Mesothelial cell of epicardium (in vitro differentiated cells): ENCODE measurements around the gene BAHCC1. TPM values are rescaled to one million over a fixed set of nuclear protein-coding genes. Genes with fewer than 3 reads are reported as not detected.
A peak's percentile ranks its signal among the peaks of the same experiment; 100 is the strongest.

Experiments used
- DNase-seq, 2 experiments: peaks; one replicate each; pipeline ENCODE4 v3.0.0; 2021; ENCODE audit warnings: low spot score in 2 of 2; ENCODE audit not compliant: unreplicated experiment in 2 of 2
- H3K27ac Mint-ChIP-seq: 2 replicates; pipeline ENCODE4 v1.8.0; 2021; ENCODE audit warnings: mixed read lengths
- H3K27me3 Mint-ChIP-seq: 2 replicates; pipeline ENCODE4 v1.8.0; 2021; ENCODE audit warnings: low read depth, mixed read lengths
- H3K36me3 Mint-ChIP-seq: 2 replicates; pipeline ENCODE4 v1.8.0; 2021; ENCODE audit warnings: mixed read lengths
- H3K4me1 Mint-ChIP-seq: 2 replicates; pipeline ENCODE4 v1.8.0; 2021; ENCODE audit warnings: mixed read lengths
- H3K4me3 Mint-ChIP-seq: 2 replicates; pipeline ENCODE4 v1.8.0; 2021; ENCODE audit warnings: mild to moderate bottlenecking, moderate library complexity, mixed read lengths
- H3K9me3 Mint-ChIP-seq: 2 replicates; pipeline ENCODE4 v1.8.0; 2021; ENCODE audit warnings: mixed read lengths
- microRNA-seq: library from miRNA; unstranded; fragments of <30 nt; microRNA quantifications from one replicate; pipeline ENCODE4 v1.2.0, GENCODE V29; 2021; ENCODE audit warnings: inconsistent platforms, mixed read lengths
- total RNA-seq: library from RNA; stranded (reverse); gene quantifications from 3 replicates; pipeline ENCODE4 v1.2.1, GENCODE V29; 2021
- TF ChIP-seq, protein P1 (sequence below): fragments of 200-600 bp; sonication (generic); IDR thresholded peaks from one replicate; pipeline ENCODE4 v1.5.0; 2021; ENCODE audit warnings: antibody characterized with exemption; ENCODE audit not compliant: unreplicated experiment

BAHCC1 gene
- total RNA-seq, 1 donor from 2014 or later: 34.9 TPM

DNA sequence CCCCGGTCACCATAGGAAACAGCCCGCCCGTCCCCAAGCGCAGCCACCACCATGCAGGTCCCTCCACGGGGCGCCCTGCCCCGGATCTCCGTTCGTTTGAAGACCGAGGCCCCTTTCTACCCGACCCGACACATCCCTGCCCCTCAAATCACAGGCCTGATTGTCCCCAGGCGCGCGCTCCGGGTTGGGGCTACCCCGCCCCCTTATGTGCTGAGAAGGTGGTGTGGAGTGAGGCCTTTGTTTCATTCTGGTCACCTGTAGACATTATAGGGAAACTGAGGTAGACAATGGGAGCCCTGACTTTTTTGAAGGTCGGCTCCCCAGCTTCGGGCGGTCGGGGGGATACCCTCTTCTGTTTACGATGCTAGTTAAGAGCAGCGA lies 118.1 kb downstream of the BAHCC1 start:
- TF ChIP-seq, protein P1, sequence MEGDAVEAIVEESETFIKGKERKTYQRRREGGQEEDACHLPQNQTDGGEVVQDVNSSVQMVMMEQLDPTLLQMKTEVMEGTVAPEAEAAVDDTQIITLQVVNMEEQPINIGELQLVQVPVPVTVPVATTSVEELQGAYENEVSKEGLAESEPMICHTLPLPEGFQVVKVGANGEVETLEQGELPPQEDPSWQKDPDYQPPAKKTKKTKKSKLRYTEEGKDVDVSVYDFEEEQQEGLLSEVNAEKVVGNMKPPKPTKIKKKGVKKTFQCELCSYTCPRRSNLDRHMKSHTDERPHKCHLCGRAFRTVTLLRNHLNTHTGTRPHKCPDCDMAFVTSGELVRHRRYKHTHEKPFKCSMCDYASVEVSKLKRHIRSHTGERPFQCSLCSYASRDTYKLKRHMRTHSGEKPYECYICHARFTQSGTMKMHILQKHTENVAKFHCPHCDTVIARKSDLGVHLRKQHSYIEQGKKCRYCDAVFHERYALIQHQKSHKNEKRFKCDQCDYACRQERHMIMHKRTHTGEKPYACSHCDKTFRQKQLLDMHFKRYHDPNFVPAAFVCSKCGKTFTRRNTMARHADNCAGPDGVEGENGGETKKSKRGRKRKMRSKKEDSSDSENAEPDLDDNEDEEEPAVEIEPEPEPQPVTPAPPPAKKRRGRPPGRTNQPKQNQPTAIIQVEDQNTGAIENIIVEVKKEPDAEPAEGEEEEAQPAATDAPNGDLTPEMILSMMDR: no peak
- H3K4me3 Mint-ChIP-seq: peak overlapping the region; percentile 77
- H3K36me3 Mint-ChIP-seq: peaks cover 38% of the 10 kb centered on the region
- peak overlapping the region; percentile 98 for H3K27ac Mint-ChIP-seq
- peak in 1 of 2 experiments; percentile 74 for DNase-seq
- no peaks in the 10 kb centered on the region for H3K9me3 Mint-ChIP-seq
- H3K4me1 Mint-ChIP-seq: peaks cover 44% of the 10 kb centered on the region
- H3K27me3 Mint-ChIP-seq: peaks cover 4% of the 10 kb centered on the region

DNA sequence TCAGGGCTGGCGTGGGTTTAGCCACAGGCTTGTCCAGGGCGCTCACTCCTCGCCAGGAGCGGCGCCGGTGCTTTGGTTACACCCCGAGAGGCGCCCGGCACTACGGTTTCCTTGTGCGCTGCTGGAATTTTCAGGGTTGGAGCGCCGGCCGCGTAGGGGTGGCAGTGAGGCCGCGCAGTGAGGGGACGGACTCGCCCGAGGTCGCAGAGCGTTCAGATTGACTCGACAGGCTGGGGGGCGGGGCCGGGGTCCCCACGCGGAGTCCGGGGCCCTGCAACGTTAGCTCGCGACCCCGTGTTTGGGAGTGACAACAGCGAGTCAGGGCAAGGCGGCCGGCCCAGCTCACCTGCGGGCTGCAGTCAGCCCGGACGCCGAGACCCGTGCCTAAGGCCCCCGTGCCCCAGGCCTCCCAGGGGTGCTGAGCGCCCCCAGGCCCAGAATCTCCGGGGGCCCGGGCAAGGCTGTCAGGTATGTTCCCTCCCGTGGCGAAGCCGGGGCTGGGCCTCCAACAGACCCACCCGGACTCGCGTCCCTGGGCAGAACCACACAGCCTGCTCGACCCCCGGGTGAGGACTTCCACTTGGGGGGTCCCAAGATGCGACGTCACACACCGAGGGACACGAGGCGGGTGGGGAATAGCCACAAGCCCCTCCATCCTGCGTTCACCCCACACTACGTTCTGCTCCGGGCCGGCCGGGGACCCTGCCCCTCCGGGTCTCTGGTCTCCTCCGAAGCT lies 118.7 kb downstream of the BAHCC1 start:
- H3K9me3 Mint-ChIP-seq: no peaks in the 10 kb centered on the region
- peak overlapping the region; percentile 98 for H3K27ac Mint-ChIP-seq
- TF ChIP-seq, protein P1: no peak
- H3K4me3 Mint-ChIP-seq: peak overlapping the region; percentile 77
- peak; percentile 56 to 77 for DNase-seq
- H3K27me3 Mint-ChIP-seq: peaks cover 4% of the 10 kb centered on the region
- H3K36me3 Mint-ChIP-seq: peaks cover 33% of the 10 kb centered on the region
- H3K4me1 Mint-ChIP-seq: peaks cover 43% of the 10 kb centered on the region

DNA sequence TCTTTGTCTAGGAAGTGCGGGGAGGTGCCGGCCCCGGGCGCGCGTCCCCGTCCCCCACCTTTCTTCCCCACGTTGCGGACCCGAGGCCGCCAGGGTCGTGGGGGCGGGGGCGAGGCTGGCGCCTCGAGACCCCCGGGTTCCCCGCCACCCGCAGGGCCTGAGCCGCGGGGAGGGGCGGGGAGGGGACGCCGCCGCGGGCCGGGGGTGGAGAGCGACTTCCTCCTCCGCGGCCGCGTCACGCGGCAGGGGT lies 119.2 kb downstream of the BAHCC1 start:
- Mint-ChIP-seq H3K9me3 (no peaks in the 10 kb centered on the region), H3K36me3 (peaks cover 28% of the 10 kb centered on the region), H3K4me1 (peaks cover 38% of the 10 kb centered on the region), H3K4me3 (peak overlapping the region; percentile 77), H3K27ac (peak overlapping the region; percentile 93), H3K27me3 (peaks cover 4% of the 10 kb centered on the region)
- TF ChIP-seq, protein P1: no peak
- DNase-seq: no peak

DNA sequence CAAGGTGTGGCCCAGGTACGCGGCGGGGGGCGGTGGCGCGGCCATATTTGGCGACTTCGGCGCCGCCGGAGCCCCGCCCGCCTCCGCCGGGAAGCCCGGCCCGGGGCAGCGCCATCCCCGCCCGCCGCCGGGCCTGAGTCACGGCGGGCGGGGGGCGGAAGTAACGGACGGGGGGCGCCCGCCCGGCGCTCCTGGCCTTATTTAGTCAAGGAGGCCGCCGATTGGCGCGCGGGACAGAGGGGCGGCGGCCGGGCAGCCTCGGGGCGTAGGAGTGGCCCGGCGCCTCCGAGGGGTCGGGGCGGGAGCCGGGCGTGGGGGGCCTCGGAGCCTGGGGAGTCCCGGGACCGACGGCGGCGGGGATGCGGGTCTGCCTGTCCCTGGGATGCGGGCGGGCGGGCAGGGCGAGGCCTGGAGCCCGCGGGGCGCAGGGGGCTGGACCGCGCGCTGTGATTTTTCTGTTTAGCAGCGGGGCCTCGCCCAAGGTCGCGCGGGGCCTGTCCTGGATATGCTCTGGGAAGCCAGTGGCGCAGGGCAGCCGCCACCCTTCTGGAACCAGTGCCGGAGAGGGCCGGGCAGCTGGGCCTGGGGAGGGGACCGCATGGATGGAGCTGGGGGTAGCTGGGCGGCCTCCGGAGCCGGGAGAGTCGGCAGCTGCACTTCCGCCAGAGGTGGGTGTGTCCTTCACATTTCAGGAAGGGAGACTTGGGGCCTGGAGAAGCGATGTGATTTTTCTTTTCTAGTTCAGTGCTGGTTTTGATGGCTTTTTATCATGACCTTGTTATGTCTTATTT lies 119.7 kb downstream of the BAHCC1 start:
- peak overlapping the region; percentile 96 for H3K27ac Mint-ChIP-seq
- H3K4me1 Mint-ChIP-seq: peaks cover 32% of the 10 kb centered on the region
- H3K4me3 Mint-ChIP-seq: peak overlapping the region; percentile 83
- peaks cover 23% of the 10 kb centered on the region for H3K36me3 Mint-ChIP-seq
- TF ChIP-seq, protein P1: no peak
- peak; percentile 66 to 78 for DNase-seq
- H3K27me3 Mint-ChIP-seq: peaks cover 4% of the 10 kb centered on the region
- no peaks in the 10 kb centered on the region for H3K9me3 Mint-ChIP-seq

DNA sequence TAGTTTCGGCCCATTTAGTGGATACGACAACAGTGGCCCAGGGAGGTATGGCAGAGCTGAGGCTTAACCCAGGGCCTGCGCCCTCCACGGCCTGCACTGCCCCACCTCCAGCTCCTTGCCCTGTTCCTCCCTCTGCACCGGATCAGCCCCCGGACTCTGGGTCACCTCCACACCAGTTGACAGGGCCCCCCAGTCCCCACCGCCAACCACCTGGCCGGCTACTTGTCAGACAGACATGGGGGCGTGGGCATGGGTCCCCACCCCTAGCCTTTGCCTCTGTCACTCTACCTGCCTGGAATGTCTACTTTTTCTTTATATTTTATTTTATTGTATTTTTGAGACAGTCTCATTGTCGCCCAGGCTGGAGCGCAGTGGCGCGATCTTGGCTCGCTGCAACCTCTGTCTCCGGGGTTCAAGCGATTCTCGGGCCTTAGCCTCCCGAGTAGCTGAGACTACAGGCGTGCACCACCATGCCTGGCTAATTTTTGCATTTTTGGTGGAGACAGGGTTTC lies 120.3 kb downstream of the BAHCC1 start:
- DNase-seq: no peak
- H3K27ac Mint-ChIP-seq: peak overlapping the region; percentile 96
- peaks cover 16% of the 10 kb centered on the region for H3K36me3 Mint-ChIP-seq
- H3K4me1 Mint-ChIP-seq: peaks cover 32% of the 10 kb centered on the region
- peak overlapping the region; percentile 83 for H3K4me3 Mint-ChIP-seq
- peaks cover 7% of the 10 kb centered on the region for H3K27me3 Mint-ChIP-seq
- no peaks in the 10 kb centered on the region for H3K9me3 Mint-ChIP-seq
- TF ChIP-seq, protein P1: no peak

Small RNA genes within 50 kb of the gene (microRNA-seq; reads per million reads assigned to microRNA genes)
- gene MIR3186 (1.5 reads per million), gene MIR4740 (not detected)

Other genes with a start within 250 kb of the BAHCC1 start
- 0.22 to 0.62 TPM (median 0.47 TPM) in 3 replicates for gene PVALEF, start 229.9 kb upstream of the BAHCC1 start, total RNA-seq
- 14.8 to 17.3 TPM (median 15.2 TPM) in 3 replicates for gene AATK, start 229.2 kb upstream of the BAHCC1 start, total RNA-seq
- 26.3 to 27.6 TPM (median 27.3 TPM) in 3 replicates for gene CEP131, start 172.5 kb upstream of the BAHCC1 start, total RNA-seq
- 44.6 to 49.2 TPM (median 45.0 TPM) in 3 replicates for gene TEPSIN, start 156.4 kb upstream of the BAHCC1 start, total RNA-seq
- 46.8 to 47.6 TPM (median 47.3 TPM) in 3 replicates for gene NDUFAF8, start 156.1 kb upstream of the BAHCC1 start, total RNA-seq
- 96.6 to 105 TPM (median 103 TPM) in 3 replicates for gene SLC38A10, start 100.2 kb upstream of the BAHCC1 start, total RNA-seq
- 4,391 to 4,678 TPM (median 4,589 TPM) in 3 replicates for gene ACTG1, start 117.3 kb downstream of the BAHCC1 start, total RNA-seq
- gene FSCN2, start 132.9 kb downstream of the BAHCC1 start, total RNA-seq: 13.0 to 17.3 TPM (median 13.3 TPM) in 3 replicates
- gene FAAP100, start 156.9 kb downstream of the BAHCC1 start, total RNA-seq: 35.4 to 37.2 TPM (median 36.0 TPM) in 3 replicates
- 93.3 to 102 TPM (median 94.5 TPM) in 3 replicates for gene NPLOC4, start 241.7 kb downstream of the BAHCC1 start, total RNA-seq
- 2.9 to 3.7 TPM (median 3.1 TPM) in 3 replicates for gene TSPAN10, start 241.7 kb downstream of the BAHCC1 start, total RNA-seq